NCI-H774 (cell line): ENCODE data around the gene INS.

Experiments used
- DNase-seq: peaks from one replicate; lab custom pipeline; 2025; lab: John Stamatoyannopoulos, UW

INS gene

GRCh38 chr11:2160736-2161259 is at the start of gene INS:
TSS of gene INS (minus strand) at chr11:2161209. CDS start at chr11:2160971, 238 bp downstream.
- DNase-seq = no peak

GRCh38 chr11:2210366-2211112 is 49.5 kb upstream of the INS start:
- DNase-seq = no peak

- no peak for DNase-seq
Measured at GRCh38 chr11:2209900-2210321, 48.9 kb upstream of the INS start.

- DNase-seq = no peak
Measured at GRCh38 chr11:2209370-2209801, 48.4 kb upstream of the INS start.

GRCh38 chr11:2208691-2209369 is 47.8 kb upstream of the INS start:
- DNase-seq = peak; percentile 22

- DNase-seq = no peak
Measured at GRCh38 chr11:2207773-2208621, 47.0 kb upstream of the INS start.

GRCh38 chr11:2207212-2207611 is 46.2 kb upstream of the INS start:
- DNase-seq = no peak

GRCh38 chr11:2205981-2206690 is 45.1 kb upstream of the INS start:
- no peak for DNase-seq

- DNase-seq = no peak
Measured at GRCh38 chr11:2205214-2205720, 44.3 kb upstream of the INS start.

- DNase-seq = no peak
Measured at GRCh38 chr11:2204361-2205213, 43.6 kb upstream of the INS start.

- no peak for DNase-seq
Measured at GRCh38 chr11:2203440-2204259, 42.6 kb upstream of the INS start.

- no peak for DNase-seq
Measured at GRCh38 chr11:2202900-2203439, 42.0 kb upstream of the INS start.

- DNase-seq = no peak
Measured at GRCh38 chr11:2202071-2202899, 41.3 kb upstream of the INS start.

- no peak for DNase-seq
Measured at GRCh38 chr11:2201542-2201941, 40.5 kb upstream of the INS start.

- DNase-seq = no peak
Measured at GRCh38 chr11:2200957-2201519, 40.0 kb upstream of the INS start.

- DNase-seq = no peak
Measured at GRCh38 chr11:2200536-2200935, 39.5 kb upstream of the INS start.

- no peak for DNase-seq
Measured at GRCh38 chr11:2199466-2200341, 38.7 kb upstream of the INS start.
